T-helper 9 cell (primary cell): ENCODE measurements around the gene UVSSA.

ENCODE experiments used
- DNase-seq: peaks from one replicate; pipeline ENCODE4 v3.0.0-alpha.2; 2020
- total RNA-seq, 2 donors: gene quantifications; one replicate each; lab custom pipeline; 2026; lab: John Stamatoyannopoulos, UW

UVSSA gene, protein sequence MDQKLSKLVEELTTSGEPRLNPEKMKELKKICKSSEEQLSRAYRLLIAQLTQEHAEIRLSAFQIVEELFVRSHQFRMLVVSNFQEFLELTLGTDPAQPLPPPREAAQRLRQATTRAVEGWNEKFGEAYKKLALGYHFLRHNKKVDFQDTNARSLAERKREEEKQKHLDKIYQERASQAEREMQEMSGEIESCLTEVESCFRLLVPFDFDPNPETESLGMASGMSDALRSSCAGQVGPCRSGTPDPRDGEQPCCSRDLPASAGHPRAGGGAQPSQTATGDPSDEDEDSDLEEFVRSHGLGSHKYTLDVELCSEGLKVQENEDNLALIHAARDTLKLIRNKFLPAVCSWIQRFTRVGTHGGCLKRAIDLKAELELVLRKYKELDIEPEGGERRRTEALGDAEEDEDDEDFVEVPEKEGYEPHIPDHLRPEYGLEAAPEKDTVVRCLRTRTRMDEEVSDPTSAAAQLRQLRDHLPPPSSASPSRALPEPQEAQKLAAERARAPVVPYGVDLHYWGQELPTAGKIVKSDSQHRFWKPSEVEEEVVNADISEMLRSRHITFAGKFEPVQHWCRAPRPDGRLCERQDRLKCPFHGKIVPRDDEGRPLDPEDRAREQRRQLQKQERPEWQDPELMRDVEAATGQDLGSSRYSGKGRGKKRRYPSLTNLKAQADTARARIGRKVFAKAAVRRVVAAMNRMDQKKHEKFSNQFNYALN
- 32.3 to 77.5 reads per million in 2 donors for total RNA-seq

DNA sequence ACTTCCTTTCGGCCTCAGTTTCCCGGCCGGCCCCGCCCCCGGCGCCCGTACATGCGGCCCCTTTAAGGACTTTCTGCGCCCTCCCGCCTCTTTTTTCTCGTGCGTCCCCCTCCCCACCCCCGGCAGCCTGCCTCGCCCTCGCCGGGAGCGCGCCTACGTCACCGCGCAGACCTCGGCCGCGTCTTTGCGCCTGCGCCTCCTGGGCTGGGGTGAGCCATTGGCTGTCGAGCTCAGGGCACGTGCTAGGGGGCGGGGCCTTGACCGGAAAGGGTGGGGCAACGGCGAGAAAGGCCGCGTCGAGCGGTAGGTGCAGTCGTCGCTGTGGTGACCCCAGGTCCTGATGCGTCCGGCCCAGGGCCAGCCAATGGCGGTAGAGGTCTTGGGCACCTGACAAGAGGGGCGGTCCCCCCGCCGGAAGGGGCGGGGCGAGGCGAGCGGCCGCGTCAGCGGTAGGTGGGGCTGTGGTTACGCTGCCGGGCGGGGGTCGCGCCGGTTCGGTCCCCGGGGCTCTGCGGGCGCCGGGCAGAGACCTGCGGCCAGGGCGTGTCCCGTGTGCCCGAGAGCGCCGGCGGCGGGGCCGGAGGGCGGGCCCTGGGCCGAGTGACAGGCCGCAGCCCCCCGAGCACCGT, at the start of gene UVSSA:
TSS of gene UVSSA (plus strand) at position 428 of the 629 bp plus-strand sequence. CDS start 884 bp downstream, outside the sequence.
- DNase-seq: peak; percentile 100

- DNase-seq: no peak
Measured at GRCh38 chr4:1297456-1298325, 49.3 kb upstream of the UVSSA start.

- DNase-seq: no peak
Measured at GRCh38 chr4:1298461-1298860, 48.5 kb upstream of the UVSSA start.

- no peak for DNase-seq
Measured at GRCh38 chr4:1299301-1299860, 47.6 kb upstream of the UVSSA start.

DNA sequence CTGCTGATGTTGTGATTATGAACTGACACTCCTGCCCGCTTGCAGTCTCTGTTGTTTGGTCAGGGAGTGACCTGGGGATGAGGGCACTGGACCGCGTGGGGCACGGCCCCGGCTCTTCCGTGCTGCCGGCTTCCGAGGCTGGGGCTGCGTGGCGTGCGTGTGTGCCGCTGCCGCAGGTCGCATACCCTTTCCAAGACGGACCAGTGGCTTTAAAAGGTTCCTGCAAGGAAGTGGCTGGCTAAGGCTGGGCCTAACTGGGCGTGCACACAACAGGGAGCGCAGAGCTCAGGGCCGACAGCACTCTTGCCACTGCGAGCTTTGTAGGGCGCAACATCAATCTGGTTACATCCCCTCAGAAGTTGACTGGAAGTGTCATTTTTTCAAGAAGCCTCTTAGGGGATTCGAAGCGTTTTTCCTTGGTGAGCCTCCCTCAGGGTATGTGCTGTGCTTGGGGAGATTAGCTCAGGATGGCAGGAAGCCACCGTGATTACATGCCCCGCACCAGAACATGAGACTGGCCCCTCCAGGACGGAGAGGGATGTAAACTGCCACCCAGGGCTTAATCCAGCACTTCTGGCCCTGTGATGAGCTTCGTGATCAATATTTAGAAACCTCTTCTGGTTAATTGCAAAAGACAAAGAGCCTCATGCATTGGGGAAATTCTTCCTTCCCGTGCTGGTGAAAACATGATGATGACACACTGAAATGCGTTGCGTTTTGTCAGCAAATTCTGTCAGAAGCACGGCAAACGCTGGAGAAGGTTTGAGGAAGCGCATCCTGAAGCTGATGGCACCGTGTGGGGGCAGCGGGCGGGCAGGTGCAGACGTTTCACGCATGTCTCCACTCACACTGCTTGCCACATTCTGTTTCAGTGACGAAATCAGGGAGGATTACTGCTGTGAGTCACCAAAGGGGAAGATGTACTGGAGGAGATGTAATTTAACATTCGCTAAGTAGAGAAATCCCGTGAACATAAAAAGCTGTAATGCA, 46.2 kb upstream of the UVSSA start:
- peak; percentile 32 for DNase-seq

GRCh38 chr4:1302159-1302558, 44.8 kb upstream of the UVSSA start:
- DNase-seq: no peak

DNA sequence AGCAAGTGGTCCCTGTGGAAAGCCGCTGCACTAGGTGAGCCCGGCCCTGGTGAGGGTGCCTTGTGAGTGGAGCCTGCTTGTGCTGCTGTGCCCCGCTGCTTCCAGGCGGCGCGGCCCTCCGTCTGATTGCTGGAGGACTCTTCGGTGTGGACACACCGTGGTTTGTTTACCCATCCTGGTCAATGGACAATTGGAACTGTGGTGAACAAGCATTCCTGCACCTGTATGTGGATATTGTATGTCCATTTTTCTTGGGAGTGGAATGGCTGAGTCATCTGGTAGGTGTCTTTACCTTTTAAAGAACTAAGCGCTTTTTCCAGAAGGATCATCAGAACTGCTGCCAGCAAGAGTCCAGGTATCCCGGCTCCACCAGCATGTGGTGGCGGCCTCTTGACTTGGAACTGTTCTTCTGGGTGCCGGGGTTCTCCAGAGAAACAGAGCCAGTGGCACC, 41.7 kb upstream of the UVSSA start:
- DNase-seq: no peak

GRCh38 chr4:1305781-1306455, 41.1 kb upstream of the UVSSA start:
- DNase-seq: peak; percentile 38

- no peak for DNase-seq
Measured at GRCh38 chr4:1307951-1308735, 38.9 kb upstream of the UVSSA start.

GRCh38 chr4:1309261-1310010, 37.6 kb upstream of the UVSSA start:
- peak; percentile 51 for DNase-seq

GRCh38 chr4:1310031-1310795, 36.8 kb upstream of the UVSSA start:
- no peak for DNase-seq

DNA sequence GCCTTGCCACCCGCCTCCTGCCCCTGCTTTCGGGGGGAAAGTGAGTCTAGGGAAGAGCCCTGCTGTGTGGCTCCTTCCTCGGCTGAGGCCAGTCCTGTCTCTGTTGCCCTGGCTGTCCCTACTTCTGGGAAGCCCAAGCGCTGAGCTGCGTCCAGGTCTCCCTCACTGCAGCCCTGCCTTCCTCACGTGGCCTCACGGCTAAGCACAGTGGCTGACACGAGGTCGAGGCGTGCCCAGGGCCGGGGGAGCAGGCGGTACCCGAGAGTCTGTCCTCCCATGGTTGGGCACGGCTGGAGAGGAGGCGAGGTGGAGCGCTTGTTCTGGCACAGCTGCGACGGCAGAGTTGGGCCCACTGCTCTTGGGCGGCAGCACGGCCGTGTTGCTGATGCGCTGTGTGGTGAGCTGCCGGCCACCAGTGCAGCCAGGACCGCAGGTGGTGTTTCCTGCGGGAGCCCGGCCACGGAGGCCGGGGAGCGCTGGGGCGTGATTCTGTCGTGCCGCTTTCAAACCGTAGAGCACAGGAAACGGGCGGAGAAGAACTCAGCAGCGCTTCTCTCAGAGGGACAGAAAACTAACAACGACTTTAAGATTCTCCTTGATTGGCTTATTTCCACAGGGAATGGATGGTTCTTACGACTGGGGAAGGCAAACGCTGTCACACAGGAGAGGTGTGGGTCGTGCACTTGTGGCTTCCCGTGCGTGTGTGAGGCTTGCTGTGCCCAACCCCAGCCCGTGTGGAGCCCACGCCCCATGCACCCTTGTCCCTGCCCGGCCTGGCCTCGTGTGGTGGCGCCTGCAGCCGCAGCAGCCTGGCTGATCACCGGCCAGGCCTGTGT, 36.0 kb upstream of the UVSSA start:
- DNase-seq: peak; percentile 34

- no peak for DNase-seq
Measured at GRCh38 chr4:1312821-1313640, 34.0 kb upstream of the UVSSA start.

- DNase-seq: no peak
Measured at GRCh38 chr4:1315306-1315705, 31.7 kb upstream of the UVSSA start.

DNA sequence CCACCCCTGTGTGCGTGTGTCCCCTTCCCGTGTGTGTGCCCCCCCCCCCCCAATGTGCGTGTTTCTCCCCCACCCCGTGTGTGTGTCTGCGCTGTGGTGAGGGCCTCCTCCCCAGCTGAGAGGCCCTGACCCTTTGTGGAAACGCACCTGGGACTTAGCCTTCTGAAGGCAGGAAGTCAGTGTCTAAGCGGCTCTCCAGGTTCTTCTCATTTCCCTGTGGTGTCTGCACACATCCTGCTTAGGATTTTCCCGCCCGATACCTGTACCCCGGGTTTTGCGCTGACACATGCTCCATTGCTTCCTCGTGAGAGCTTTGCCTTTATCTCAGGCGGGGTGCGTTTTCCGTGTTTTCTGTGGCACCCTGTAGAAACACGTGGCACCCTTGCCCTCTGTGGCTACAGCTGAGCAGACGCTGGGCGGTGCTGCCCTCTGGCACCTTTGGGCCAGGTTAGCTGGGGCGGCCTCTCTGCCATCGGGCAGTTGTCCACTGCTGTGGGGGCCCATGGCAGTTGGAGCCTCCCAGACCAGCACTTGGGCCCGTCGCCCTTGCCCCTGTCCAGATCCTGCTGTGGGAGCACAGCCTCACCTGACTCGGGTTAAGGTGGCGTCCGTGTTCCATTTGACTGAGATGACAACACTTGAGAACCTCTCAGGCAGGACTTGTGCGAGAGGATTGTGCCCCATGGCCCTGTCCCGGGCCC, 31.0 kb upstream of the UVSSA start:
- DNase-seq: no peak
